HUES48 (cell line): Measurements from ENCODE around the gene RHBDL1.
A peak's percentile ranks its signal among the peaks of the same experiment; 100 is the strongest.

ENCODE experiments used
- H3K27ac ChIP-seq: one replicate; pipeline ENCODE4 v1.7.0; 2013; ENCODE audit warnings: low read depth, low read length, inconsistent platforms
- H3K27me3 ChIP-seq: 2 replicates; pipeline ENCODE4 v1.6.1; 2013; ENCODE audit warnings: mild to moderate bottlenecking, low read length; ENCODE audit not compliant: control insufficient read depth, insufficient read depth
- H3K36me3 ChIP-seq: 2 replicates; pipeline ENCODE4 v1.6.1; 2013; ENCODE audit warnings: low read length; ENCODE audit not compliant: control insufficient read depth, insufficient read depth
- H3K4me1 ChIP-seq: 2 replicates; pipeline ENCODE4 v1.6.1; 2013; ENCODE audit warnings: mild to moderate bottlenecking, low read length; ENCODE audit not compliant: control insufficient read depth, insufficient read depth
- H3K4me3 ChIP-seq: 2 replicates; pipeline ENCODE4 v1.5.1; 2013; ENCODE audit warnings: mild to moderate bottlenecking, low read depth, low read length
- H3K9ac ChIP-seq: 2 replicates; pipeline ENCODE4 v1.6.1; 2013; ENCODE audit warnings: mild to moderate bottlenecking, low read depth, low read length, moderate library complexity
- H3K9me3 ChIP-seq: 2 replicates; pipeline ENCODE4 v1.6.1; 2013; ENCODE audit warnings: low read length; ENCODE audit not compliant: control insufficient read depth, insufficient read depth

Gene RHBDL1

GRCh38 chr16:719815-720446 is 44.5 kb downstream of the RHBDL1 start:
- Histone ChIP-seq H3K9ac (peak overlapping the region; percentile 32; the same call in 1 of the 2 replicates), H3K36me3 (no peaks in the 10 kb centered on the region), H3K4me1 (peaks cover 23% of the 10 kb centered on the region), H3K27me3 (peaks cover 22% of the 10 kb centered on the region; the same call in 1 of the 2 replicates), H3K27ac (peak overlapping the region; percentile 93), H3K4me3 (peak overlapping the region; percentile 96), H3K9me3 (no peaks in the 10 kb centered on the region)

GRCh38 chr16:720447-720989 is 45.0 kb downstream of the RHBDL1 start:
- Histone ChIP-seq H3K4me1 (peaks cover 23% of the 10 kb centered on the region), H3K4me3 (peak overlapping the region; percentile 96), H3K27ac (peak overlapping the region; percentile 93)

GRCh38 chr16:720990-721764 is 45.7 kb downstream of the RHBDL1 start, which contains the start of gene ANTKMT:
TSS of gene ANTKMT (plus strand) at chr16:721146. CDS start at chr16:721275, 129 bp downstream.
- Histone ChIP-seq H3K9ac (peak within 1 kb of the TSS; percentile 94), H3K27ac (peak within 1 kb of the TSS; percentile 93), H3K36me3 (no peaks in the 10 kb centered on the region), H3K4me3 (peak within 1 kb of the TSS; percentile 96), H3K4me1 (peaks cover 19% of the 10 kb centered on the region), H3K27me3 (peaks cover 12% of the 10 kb centered on the region; the same call in 1 of the 2 replicates), H3K9me3 (no peaks in the 10 kb centered on the region)

More at GRCh38 chr16:720447-720989, 45.0 kb downstream of the RHBDL1 start:
- Histone ChIP-seq H3K9me3 (no peaks in the 10 kb centered on the region), H3K27me3 (peaks cover 18% of the 10 kb centered on the region; the same call in 1 of the 2 replicates), H3K36me3 (no peaks in the 10 kb centered on the region), H3K9ac (peak overlapping the region; percentile 94)

- H3K36me3 ChIP-seq, result no peaks in the 10 kb centered on the region
Measured at GRCh38 chr16:721765-722540, 46.5 kb downstream of the RHBDL1 start.

GRCh38 chr16:722835-723633 is 47.6 kb downstream of the RHBDL1 start:
- no peaks in the 10 kb centered on the region for H3K36me3 ChIP-seq
- no peaks in the 10 kb centered on the region for H3K9me3 ChIP-seq
- H3K27ac ChIP-seq, result no peak overlapping the region
- peaks cover 9% of the 10 kb centered on the region; the same call in 1 of the 2 replicates for H3K27me3 ChIP-seq
- H3K4me1 ChIP-seq, result peaks cover 18% of the 10 kb centered on the region
- no peak overlapping the region for H3K9ac ChIP-seq
- no peak overlapping the region for H3K4me3 ChIP-seq

More at GRCh38 chr16:721765-722540, 46.5 kb downstream of the RHBDL1 start:
- H3K9me3 ChIP-seq, result no peaks in the 10 kb centered on the region
- H3K9ac ChIP-seq, result no peak overlapping the region
- H3K4me1 ChIP-seq, result peaks cover 15% of the 10 kb centered on the region
- H3K4me3 ChIP-seq, result peak overlapping the region; percentile 96; the same call in 1 of the 2 replicates
- no peak overlapping the region for H3K27ac ChIP-seq
- H3K27me3 ChIP-seq, result peaks cover 9% of the 10 kb centered on the region; the same call in 1 of the 2 replicates

- no peak overlapping the region for H3K4me3 ChIP-seq
- H3K27ac ChIP-seq, result no peak overlapping the region
- peaks cover 15% of the 10 kb centered on the region for H3K4me1 ChIP-seq
- peaks cover 5% of the 10 kb centered on the region; the same call in 1 of the 2 replicates for H3K27me3 ChIP-seq
- no peaks in the 10 kb centered on the region for H3K36me3 ChIP-seq
- H3K9me3 ChIP-seq, result no peaks in the 10 kb centered on the region
- no peak overlapping the region for H3K9ac ChIP-seq
Measured at GRCh38 chr16:723695-724094, 48.2 kb downstream of the RHBDL1 start.

GRCh38 chr16:724188-725040 is 48.9 kb downstream of the RHBDL1 start:
- Histone ChIP-seq H3K4me3 (no peak overlapping the region), H3K9ac (no peak overlapping the region), H3K36me3 (no peaks in the 10 kb centered on the region), H3K4me1 (peaks cover 12% of the 10 kb centered on the region), H3K27ac (no peak overlapping the region), H3K9me3 (no peaks in the 10 kb centered on the region), H3K27me3 (no peaks in the 10 kb centered on the region; the same call in 1 of the 2 replicates)

- no peak overlapping the region for H3K9ac ChIP-seq
- no peaks in the 10 kb centered on the region; the same call in 1 of the 2 replicates for H3K27me3 ChIP-seq
- H3K9me3 ChIP-seq, result no peaks in the 10 kb centered on the region
- H3K27ac ChIP-seq, result no peak overlapping the region
- no peak overlapping the region for H3K4me3 ChIP-seq
- no peaks in the 10 kb centered on the region for H3K36me3 ChIP-seq
- H3K4me1 ChIP-seq, result peaks cover 6% of the 10 kb centered on the region
Measured at GRCh38 chr16:725041-725376, 49.5 kb downstream of the RHBDL1 start.

GRCh38 chr16:725463-726187 is 50.2 kb downstream of the RHBDL1 start:
- Histone ChIP-seq H3K4me3 (peak overlapping the region; percentile 66; the same call in 1 of the 2 replicates), H3K27ac (no peak overlapping the region), H3K27me3 (no peaks in the 10 kb centered on the region; the same call in 1 of the 2 replicates), H3K36me3 (peaks cover 2% of the 10 kb centered on the region; the same call in 1 of the 2 replicates), H3K9me3 (no peaks in the 10 kb centered on the region), H3K9ac (no peak overlapping the region), H3K4me1 (peaks cover 3% of the 10 kb centered on the region; the same call in 1 of the 2 replicates)
